GM12878 (cell line): ENCODE results near the gene CKAP5. TPM values are rescaled to one million over a fixed set of nuclear protein-coding genes. Genes with fewer than 3 reads are reported as not detected.
A peak's percentile ranks its signal among the peaks of the same experiment; 100 is the strongest.

ENCODE experiments used
- BHLHE40 ChIP-seq, 2 experiments: fragments of 450-650 bp in 1 of 2; IDR thresholded peaks; 2 replicates each; pipeline ENCODE4 v1.6.1; 2011 to 2017; ENCODE audit warnings: low read depth in 2 of 2, borderline replicate concordance in 1 of 2, improper control_type of control experiment in 1 of 2, low read length in 1 of 2, mild to moderate bottlenecking in 1 of 2
- CBFB ChIP-seq: IDR thresholded peaks from 2 replicates; pipeline ENCODE4 v1.6.1; 2016; ENCODE audit warnings: antibody characterized with exemption, low read depth
- EZH2 ChIP-seq: IDR thresholded peaks from 2 replicates; pipeline ENCODE4 v1.6.1; 2012; ENCODE audit warnings: low read depth, mild to moderate bottlenecking, control low read depth, inconsistent platforms, low read length, borderline replicate concordance; ENCODE audit not compliant: control insufficient read depth
- HCFC1 ChIP-seq: fragments of 150-350 bp; IDR thresholded peaks from 2 replicates; pipeline ENCODE4 v1.6.1; 2014; ENCODE audit warnings: low read length
- JUND ChIP-seq: IDR thresholded peaks from 2 replicates; pipeline ENCODE4 v1.6.1; 2012; ENCODE audit warnings: low read depth, mild to moderate bottlenecking, low read length, improper control_type of control experiment, moderate library complexity
- MYC ChIP-seq: IDR thresholded peaks from 2 replicates; pipeline ENCODE4 v1.6.1; 2011; ENCODE audit warnings: mild to moderate bottlenecking, low read length, moderate library complexity, inconsistent platforms; ENCODE audit not compliant: insufficient read depth, insufficient replicate concordance, insufficient read length, severe bottlenecking
- NFIC ChIP-seq: IDR thresholded peaks from 2 replicates; pipeline ENCODE4 v1.6.1; 2012; ENCODE audit warnings: low read depth, mild to moderate bottlenecking, inconsistent platforms, low read length, moderate library complexity
- NR2C2 ChIP-seq: IDR thresholded peaks from 2 replicates; pipeline ENCODE4 v1.6.1; 2011; ENCODE audit warnings: borderline replicate concordance, low read depth; ENCODE audit not compliant: control insufficient read depth, insufficient read length
- PAX5 ChIP-seq: IDR thresholded peaks from 2 replicates; pipeline ENCODE4 v1.6.1; 2011; ENCODE audit warnings: low read depth, low read length, borderline replicate concordance
- PAX8 ChIP-seq: fragments of 450-650 bp; IDR thresholded peaks from 2 replicates; pipeline ENCODE4 v1.6.1; 2017; ENCODE audit warnings: mild to moderate bottlenecking, moderate library complexity
- RB1 ChIP-seq: fragments of 450-650 bp; formaldehyde crosslinking; IDR thresholded peaks from 2 replicates; pipeline ENCODE4 v1.6.1; 2017; ENCODE audit warnings: mild to moderate bottlenecking, borderline replicate concordance
- SP1 ChIP-seq: IDR thresholded peaks from one replicate; pipeline ENCODE4 v1.6.1; 2011; ENCODE audit warnings: low read depth, low read length
- SREBF2 ChIP-seq: IDR thresholded peaks from 2 replicates; pipeline ENCODE4 v1.6.1; 2012; ENCODE audit warnings: mild to moderate bottlenecking, low read length
- STAT1 ChIP-seq: fragments of 450-650 bp; conservative IDR thresholded peaks from 2 replicates; pipeline ENCODE4 v1.6.1; 2014; ENCODE audit warnings: antibody characterized with exemption, mild to moderate bottlenecking
- ZNF622 ChIP-seq: fragments of 450-650 bp; IDR thresholded peaks from 2 replicates; pipeline ENCODE4 v1.6.1; 2017; ENCODE audit warnings: mild to moderate bottlenecking, inconsistent platforms
- ZSCAN29 ChIP-seq: fragments of 450-650 bp; IDR thresholded peaks from 2 replicates; pipeline ENCODE4 v1.6.1; 2017; ENCODE audit warnings: mild to moderate bottlenecking, moderate library complexity
- ZZZ3 ChIP-seq: IDR thresholded peaks from 2 replicates; pipeline ENCODE4 v1.6.1; 2011; ENCODE audit warnings: low read depth; ENCODE audit not compliant: control insufficient read depth, insufficient read length
- polyA plus RNA-seq, 11 experiments: library from polyadenylated mRNA; depleted of rRNA in 4 of 11; unstranded in 6 of 11; stranded (reverse) in 5 of 11; fragments of >200 nt; fragmentation: Nextera tagmentation in 4 of 11; fragmentation: Illumina TruSeq in 1 of 11; extraction: Ambion mirVana in 4 of 11; extraction: Trizol in 1 of 11; gene quantifications; 1 replicate in 1 of 11; 2 replicates in 10 of 11; pipeline versions ENCODE4 v1.2.1 to v1.2.3, GENCODE V29; 2011 to 2016; ENCODE audit warnings: inconsistent platforms in 2 of 11, missing spikeins in 2 of 11, low read depth in 1 of 11
- total RNA-seq, 4 experiments: library from RNA; depleted of rRNA in 3 of 4; stranded (reverse); fragments of >200 nt in 3 of 4; fragmentation: Illumina TruSeq in 1 of 4; extraction: Trizol in 1 of 4; gene quantifications; 2 replicates each; pipeline versions ENCODE4 v1.2.1 to v1.2.3, GENCODE V29; 2013 to 2021
- TF ChIP-seq, protein P1 (sequence below): fragments of 450-650 bp; IDR thresholded peaks from 2 replicates; pipeline ENCODE4 v1.6.1; 2018; ENCODE audit warnings: mild to moderate bottlenecking, low read depth, moderate library complexity; ENCODE audit not compliant: partially characterized antibody
- TF ChIP-seq, protein P2 (sequence below): fragments of 450-650 bp; IDR thresholded peaks from 2 replicates; pipeline ENCODE4 v1.6.1; 2017; ENCODE audit warnings: mild to moderate bottlenecking, low read depth, inconsistent platforms; ENCODE audit not compliant: poor library complexity, severe bottlenecking
- TF ChIP-seq, protein P3 (sequence below): fragments of 450-650 bp; IDR thresholded peaks from 2 replicates; pipeline ENCODE4 v1.6.1; 2017; ENCODE audit warnings: low read depth, mild to moderate bottlenecking, moderate library complexity
- TF ChIP-seq, protein P4 (sequence below): fragments of 450-650 bp; IDR thresholded peaks from 2 replicates; pipeline ENCODE4 v1.6.1; 2017; ENCODE audit warnings: mild to moderate bottlenecking

Gene CKAP5
- total and polyA plus RNA-seq, 10 of the 15 experiments (the other 5 are each of a cell fraction or from before 2014, with no cell fraction given): 20.1 to 161 (median 79.8) TPM

DNA sequence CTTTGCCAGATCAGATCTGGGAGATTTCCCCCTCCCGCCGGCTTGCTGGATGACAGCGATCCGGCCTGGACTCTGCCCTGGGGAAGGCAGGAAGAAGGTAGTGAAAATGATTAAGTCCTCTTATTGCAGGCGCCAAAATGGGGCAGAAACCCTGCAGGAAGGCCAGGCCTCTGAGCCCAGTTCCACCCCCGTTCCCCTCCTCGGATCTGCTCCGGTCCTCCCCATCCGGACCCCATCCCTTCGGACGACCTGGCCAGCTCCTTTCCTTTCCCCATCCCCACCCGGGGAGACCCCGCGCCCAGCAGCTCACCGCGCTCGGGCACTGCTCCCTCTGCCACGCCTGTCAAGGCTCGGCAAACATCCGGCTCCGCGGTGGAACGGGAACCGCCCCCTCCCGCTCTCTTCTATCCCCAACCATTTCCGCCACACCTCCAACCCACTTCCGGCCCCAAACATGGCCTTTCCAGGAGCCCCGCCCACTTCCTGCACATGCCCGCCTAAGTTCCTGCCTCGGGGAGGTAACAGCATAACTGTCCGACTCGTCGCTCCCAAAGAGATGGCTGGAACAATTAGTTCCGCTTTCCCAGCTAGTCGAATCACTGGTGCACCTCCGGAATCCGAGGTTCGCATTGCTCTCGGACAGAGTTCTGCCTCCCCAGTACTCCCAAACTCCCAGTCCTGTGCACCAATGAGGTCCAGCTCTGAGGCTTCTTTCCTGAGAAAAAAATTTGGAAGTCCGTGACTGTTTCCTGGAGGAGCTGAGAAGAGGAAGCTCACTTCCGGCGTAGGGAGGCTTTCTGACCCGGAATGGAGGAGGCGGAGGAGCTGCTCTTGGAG lies 145.6 kb downstream of the CKAP5 start, which contains the start of the genes ARHGAP1 and ZNF408 (continued):
- TF ChIP-seq, protein P1, sequence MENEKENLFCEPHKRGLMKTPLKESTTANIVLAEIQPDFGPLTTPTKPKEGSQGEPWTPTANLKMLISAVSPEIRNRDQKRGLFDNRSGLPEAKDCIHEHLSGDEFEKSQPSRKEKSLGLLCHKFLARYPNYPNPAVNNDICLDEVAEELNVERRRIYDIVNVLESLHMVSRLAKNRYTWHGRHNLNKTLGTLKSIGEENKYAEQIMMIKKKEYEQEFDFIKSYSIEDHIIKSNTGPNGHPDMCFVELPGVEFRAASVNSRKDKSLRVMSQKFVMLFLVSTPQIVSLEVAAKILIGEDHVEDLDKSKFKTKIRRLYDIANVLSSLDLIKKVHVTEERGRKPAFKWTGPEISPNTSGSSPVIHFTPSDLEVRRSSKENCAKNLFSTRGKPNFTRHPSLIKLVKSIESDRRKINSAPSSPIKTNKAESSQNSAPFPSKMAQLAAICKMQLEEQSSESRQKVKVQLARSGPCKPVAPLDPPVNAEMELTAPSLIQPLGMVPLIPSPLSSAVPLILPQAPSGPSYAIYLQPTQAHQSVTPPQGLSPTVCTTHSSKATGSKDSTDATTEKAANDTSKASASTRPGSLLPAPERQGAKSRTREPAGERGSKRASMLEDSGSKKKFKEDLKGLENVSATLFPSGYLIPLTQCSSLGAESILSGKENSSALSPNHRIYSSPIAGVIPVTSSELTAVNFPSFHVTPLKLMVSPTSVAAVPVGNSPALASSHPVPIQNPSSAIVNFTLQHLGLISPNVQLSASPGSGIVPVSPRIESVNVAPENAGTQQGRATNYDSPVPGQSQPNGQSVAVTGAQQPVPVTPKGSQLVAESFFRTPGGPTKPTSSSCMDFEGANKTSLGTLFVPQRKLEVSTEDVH: peak; percentile 99
- no peak for TF ChIP-seq SREBF2
- TF ChIP-seq HCFC1: peak; percentile 81
- peak; percentile 81 for TF ChIP-seq ZZZ3
- TF ChIP-seq PAX5: no peak
- no peak for TF ChIP-seq JUND
- TF ChIP-seq ZSCAN29: peak; percentile 84; the same call in 1 of the 2 replicates
- no peak for TF ChIP-seq NR2C2
- peak; percentile 72; the same call in 1 of the 2 replicates for TF ChIP-seq CBFB
- TF ChIP-seq, protein P2, sequence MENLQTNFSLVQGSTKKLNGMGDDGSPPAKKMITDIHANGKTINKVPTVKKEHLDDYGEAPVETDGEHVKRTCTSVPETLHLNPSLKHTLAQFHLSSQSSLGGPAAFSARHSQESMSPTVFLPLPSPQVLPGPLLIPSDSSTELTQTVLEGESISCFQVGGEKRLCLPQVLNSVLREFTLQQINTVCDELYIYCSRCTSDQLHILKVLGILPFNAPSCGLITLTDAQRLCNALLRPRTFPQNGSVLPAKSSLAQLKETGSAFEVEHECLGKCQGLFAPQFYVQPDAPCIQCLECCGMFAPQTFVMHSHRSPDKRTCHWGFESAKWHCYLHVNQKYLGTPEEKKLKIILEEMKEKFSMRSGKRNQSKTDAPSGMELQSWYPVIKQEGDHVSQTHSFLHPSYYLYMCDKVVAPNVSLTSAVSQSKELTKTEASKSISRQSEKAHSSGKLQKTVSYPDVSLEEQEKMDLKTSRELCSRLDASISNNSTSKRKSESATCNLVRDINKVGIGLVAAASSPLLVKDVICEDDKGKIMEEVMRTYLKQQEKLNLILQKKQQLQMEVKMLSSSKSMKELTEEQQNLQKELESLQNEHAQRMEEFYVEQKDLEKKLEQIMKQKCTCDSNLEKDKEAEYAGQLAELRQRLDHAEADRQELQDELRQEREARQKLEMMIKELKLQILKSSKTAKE: peak; percentile 97
- peak; percentile 72; the same call in 1 of the 2 replicates for TF ChIP-seq NFIC
- TF ChIP-seq ZNF622: no peak
- peak; percentile 36 for TF ChIP-seq MYC
- TF ChIP-seq RB1: peak; percentile 92; the same call in 1 of the 2 replicates
- TF ChIP-seq, protein P3, sequence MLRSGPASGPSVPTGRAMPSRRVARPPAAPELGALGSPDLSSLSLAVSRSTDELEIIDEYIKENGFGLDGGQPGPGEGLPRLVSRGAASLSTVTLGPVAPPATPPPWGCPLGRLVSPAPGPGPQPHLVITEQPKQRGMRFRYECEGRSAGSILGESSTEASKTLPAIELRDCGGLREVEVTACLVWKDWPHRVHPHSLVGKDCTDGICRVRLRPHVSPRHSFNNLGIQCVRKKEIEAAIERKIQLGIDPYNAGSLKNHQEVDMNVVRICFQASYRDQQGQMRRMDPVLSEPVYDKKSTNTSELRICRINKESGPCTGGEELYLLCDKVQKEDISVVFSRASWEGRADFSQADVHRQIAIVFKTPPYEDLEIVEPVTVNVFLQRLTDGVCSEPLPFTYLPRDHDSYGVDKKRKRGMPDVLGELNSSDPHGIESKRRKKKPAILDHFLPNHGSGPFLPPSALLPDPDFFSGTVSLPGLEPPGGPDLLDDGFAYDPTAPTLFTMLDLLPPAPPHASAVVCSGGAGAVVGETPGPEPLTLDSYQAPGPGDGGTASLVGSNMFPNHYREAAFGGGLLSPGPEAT: peak; percentile 100
- TF ChIP-seq SP1: peak; percentile 67
- TF ChIP-seq STAT1: peak; percentile 99
- peak; percentile 80 to 86 for TF ChIP-seq BHLHE40 (IDR thresholded peaks at IDR 0.05; ENCODE audit: borderline replicate concordance in 1 of 2, low read depth in 2 of 2, low read length in 1 of 2)
- no peak for TF ChIP-seq EZH2
- TF ChIP-seq, protein P4, sequence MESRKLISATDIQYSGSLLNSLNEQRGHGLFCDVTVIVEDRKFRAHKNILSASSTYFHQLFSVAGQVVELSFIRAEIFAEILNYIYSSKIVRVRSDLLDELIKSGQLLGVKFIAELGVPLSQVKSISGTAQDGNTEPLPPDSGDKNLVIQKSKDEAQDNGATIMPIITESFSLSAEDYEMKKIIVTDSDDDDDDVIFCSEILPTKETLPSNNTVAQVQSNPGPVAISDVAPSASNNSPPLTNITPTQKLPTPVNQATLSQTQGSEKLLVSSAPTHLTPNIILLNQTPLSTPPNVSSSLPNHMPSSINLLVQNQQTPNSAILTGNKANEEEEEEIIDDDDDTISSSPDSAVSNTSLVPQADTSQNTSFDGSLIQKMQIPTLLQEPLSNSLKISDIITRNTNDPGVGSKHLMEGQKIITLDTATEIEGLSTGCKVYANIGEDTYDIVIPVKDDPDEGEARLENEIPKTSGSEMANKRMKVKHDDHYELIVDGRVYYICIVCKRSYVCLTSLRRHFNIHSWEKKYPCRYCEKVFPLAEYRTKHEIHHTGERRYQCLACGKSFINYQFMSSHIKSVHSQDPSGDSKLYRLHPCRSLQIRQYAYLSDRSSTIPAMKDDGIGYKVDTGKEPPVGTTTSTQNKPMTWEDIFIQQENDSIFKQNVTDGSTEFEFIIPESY: peak; percentile 77; the same call in 1 of the 2 replicates
- TF ChIP-seq PAX8: peak; percentile 77
